GOT3 (cell line): ENCODE measurements around the gene HMCN2.

ENCODE experiments used
- DNase-seq: peaks from one replicate; lab custom pipeline; 2025; ENCODE audit warnings: mixed read lengths; lab: John Stamatoyannopoulos, UW

HMCN2 gene

DNA sequence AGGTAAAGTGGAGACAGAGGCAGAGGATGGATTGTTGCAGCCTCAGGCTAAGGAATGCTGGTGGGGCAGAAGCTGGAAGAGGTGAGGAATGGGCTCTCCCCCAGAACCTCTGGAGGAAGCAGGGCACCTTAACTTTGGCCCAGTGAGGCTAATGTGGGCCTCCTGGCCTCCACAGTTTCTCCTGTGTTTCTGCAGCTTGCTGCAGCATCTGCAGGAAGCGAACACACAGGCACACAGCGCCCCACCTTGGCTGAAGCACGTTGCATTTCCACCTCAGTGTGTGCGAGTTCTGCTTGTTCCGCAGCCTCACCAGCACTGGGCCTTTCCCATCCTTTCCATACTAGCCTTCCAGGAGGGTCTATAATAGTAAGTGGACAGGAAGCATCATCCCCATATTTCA, 152.0 kb downstream of the HMCN2 start:
- no peak for DNase-seq

DNA sequence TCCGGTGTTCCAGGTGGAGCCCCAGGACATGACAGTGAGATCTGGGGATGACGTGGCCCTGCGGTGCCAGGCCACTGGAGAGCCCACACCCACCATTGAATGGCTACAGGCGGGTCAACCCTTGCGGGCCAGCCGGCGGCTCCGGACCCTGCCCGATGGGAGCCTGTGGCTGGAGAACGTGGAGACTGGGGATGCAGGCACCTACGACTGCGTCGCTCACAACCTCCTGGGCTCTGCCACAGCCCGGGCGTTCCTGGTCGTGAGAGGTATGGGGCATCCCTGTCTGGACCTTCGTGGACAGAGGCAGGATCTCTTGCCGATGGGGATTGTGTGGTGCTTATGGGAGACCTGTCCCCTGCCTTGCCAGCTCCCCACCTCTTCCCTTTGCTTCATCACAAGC, 153.2 kb downstream of the HMCN2 start:
- no peak for DNase-seq

DNA sequence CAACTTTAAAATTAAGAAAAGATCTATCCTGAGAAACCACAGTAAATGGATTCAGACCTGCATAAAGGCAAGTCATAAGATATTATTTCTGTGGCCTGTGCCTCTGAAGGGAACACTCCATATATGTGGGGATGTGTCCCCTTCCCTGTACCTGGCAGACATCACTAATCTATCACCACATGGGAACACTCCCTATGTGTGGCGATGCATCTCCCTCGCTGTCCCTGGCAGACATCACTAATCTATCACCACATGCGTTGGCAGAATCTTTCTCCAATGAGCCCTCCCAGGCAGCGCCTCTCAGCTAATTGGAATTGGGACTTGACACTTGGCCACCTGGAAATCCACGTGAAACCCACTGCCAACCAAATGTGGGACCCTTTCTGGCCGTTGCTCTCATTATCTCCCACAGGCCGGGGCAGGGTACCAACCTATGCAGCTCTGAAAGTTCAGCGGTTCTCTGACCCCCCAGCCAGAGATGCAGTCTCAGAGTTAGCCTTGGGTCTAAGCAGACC, 154.0 kb downstream of the HMCN2 start:
- no peak for DNase-seq

DNA sequence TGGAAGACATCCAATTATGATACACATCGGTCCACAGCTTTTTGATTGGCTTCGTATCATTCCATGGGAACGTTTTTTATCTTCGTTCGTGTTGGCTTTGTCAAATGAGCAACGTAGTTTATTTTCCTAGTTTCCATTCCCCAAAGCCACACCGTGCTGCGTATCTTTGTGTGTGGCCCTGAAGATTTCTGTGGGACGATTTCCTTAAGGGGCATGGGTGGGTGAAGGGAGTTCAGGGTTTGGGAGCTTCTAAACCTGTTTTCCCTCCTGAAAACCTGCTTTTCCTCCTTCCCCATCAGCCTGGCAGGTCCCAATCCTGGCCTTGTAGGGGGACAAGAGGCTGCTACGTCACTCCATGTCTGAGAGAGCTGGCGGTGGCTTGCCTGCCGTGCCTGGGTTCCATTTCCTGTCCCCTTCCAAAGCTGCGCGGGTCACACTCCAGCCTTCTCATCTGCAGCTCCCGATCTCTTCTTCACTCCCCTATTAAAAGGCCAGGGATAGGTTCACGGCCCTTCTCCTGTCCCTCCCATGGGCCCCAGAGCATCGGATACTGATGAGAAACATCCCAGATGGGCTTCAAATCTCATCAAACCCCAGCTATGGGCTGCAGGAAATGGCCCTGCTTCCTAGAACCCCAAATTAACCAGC, 155.7 kb downstream of the HMCN2 start:
- DNase-seq: no peak

DNA sequence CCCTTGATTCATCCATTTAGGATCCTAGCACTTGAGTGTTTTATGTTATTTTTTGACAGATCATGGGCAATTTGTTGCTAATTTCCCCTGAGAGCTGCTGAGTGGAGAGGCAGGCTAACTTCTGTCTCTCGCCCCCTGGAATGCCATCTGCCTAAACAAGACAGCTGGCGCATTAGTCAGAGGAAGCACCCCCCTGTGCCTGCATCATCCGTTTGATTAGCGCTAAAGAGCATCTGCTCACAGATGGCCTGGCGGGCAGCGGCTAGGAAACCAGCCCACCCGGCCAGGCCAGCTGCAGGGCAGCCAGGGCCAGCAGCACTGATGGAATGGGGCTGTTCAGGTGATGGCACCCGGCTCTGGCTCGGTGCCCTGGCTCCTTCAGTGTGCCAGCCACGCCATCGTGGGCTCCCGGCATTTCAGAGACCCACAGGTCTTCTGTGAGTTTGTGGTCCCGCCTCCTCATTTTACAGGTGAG, 156.3 kb downstream of the HMCN2 start:
- DNase-seq: no peak

DNA sequence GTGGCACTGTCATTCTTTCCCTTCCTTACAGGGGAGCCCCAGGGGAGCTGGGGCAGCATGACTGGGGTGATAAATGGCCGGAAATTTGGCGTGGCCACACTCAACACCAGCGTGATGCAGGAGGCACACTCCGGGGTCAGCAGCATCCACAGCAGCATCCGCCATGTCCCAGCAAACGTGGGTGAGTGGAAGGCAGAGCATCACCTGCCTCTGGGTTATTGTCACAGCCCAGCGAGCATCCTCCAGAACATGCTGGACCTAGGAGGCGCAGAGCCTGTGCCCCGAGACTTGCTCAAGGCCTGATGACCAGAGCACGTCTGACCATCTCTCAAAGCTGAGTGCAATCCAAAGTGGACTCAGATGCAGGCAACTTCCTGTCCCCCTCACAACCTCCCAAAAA, 157.0 kb downstream of the HMCN2 start:
- DNase-seq: no peak

DNA sequence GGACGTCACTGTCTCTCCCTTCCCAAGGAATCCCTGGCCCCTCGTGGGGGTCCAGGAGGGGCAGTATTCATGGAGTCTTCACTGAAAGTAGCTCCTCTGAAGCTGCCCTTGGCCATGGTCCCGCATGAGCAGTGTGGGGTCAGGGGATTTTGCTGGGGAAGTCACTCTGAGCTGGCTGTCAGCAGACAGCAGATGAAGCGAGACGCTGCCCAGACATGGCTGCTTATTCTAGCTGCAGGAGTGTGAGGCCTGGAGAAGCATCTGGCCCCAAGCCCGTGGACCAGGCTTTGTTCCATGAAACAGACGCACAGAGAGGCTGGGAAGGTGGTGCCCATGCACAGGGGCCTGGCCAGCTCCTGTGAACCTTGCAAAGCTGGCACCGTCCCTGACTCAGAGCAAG, 157.7 kb downstream of the HMCN2 start:
- no peak for DNase-seq

DNA sequence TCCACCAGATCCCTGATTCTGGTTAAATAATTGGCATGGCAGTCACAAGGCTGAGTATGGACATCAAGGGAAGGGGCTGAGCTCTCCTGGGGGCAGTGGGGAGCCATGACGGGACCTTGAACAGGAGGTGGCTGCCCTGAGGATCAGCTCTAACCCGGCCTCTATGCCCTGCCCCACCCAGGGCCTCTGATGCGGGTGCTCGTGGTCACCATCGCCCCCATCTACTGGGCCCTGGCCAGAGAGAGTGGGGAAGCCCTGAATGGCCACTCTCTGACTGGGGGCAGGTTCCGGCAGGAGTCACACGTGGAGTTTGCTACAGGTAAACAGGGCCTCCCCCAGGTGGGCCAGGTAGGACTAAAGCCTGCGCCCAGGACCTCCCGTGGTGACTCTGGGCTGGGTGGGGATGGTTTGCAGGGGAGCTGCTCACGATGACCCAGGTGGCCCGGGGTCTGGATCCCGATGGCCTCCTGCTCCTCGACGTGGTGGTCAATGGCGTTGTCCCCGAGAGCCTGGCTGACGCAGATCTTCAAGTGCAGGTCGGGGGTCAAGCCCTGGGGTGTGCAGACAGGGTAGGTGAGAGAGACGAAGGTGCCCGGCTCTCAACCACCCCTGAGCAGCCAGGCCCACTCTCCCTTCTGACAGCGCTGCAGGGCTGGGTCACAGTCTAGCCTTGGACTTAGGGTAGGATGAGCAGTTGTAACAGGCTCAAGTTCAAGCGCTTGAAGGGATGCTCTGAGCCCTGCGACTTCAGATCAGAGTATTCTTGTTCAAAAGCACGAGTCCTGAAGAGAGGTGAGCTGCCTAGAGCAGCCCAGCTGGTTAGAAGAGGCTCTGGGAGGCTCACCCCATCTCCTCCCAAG, 159.3 kb downstream of the HMCN2 start:
- no peak for DNase-seq

DNA sequence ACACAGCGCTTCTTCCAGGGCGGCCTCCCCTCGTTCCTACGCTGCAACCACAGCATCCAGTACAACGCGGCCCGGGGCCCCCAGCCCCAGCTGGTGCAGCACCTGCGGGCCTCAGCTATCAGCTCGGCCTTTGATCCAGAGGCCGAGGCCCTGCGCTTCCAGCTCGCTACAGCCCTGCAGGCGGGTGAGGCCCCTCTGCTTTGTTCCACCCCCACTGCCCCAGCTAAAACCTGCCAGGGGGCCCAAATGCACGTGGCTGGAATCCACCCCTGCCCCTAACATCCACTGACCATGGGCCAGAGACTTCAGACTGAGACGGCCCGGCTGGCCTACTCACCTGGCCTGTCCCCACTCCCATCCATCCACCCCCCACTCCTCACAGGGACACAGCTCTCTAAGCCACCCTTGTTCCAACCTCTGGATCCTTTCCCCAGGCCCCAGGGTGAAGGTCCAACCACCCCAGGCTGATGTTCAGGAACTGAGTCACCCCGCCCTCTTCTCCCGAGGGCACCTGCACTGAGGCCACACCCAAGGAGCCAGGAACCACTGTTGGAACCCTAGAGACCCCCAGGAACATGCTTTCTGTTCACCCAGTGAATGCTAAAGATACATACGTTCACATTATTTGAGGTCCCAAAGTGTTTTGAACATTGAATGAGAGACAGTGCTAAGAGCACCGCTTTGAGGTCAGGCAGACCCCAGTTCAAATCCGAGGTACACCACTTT, 160.3 kb downstream of the HMCN2 start:
- no peak for DNase-seq

DNA sequence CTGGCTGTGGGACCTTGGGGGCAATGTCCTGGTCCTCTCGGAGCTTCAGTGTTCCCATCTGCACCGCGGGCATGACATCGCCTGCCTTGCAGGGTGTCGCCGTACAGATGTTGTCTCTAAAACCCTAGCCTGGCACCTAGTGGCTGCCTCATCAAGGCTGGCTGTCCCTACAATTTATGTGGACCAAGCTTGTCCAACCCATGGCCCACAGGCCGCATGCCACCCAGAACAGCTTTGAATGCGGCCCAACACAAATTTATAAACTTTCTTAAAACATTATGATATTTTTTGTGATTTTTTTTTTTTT, 160.9 kb downstream of the HMCN2 start:
- DNase-seq: no peak

DNA sequence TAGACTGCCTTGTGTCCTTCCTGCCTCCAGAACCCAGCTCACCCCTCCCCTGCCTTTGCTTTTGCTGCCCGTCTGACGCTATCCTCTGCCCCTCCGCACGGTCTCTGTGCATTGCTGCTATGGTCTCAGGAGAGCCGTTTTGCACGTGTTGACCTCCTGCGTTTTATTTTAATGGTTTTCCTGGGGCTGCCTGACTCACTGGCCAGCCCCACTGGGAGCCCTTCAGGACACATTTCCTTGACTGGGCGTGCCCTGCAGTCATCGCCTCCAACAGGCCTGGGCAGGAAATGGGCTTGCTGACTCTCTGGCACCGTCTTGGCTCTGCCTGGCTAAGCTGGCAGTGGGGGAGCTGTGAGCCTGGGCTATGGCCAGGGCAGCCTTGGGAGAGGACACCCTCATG, 161.3 kb downstream of the HMCN2 start:
- DNase-seq: no peak

DNA sequence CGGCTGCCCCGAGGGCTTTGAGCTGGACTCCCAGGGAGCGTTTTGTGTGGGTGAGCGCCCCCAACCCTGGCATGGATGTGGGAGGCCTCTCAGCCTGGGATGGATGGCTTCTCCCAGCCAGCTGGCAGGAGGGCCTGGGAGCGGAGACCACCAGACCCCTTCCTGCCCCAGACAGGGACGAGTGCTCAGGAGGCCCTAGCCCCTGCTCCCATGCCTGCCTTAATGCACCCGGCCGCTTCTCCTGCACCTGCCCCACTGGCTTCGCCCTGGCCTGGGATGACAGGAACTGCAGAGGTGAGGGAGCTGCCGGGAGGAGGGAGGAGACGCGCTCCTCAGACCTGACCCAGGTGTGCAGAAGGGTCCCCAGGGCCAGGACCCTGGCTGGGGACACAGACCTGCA, 161.8 kb downstream of the HMCN2 start:
- DNase-seq: no peak

DNA sequence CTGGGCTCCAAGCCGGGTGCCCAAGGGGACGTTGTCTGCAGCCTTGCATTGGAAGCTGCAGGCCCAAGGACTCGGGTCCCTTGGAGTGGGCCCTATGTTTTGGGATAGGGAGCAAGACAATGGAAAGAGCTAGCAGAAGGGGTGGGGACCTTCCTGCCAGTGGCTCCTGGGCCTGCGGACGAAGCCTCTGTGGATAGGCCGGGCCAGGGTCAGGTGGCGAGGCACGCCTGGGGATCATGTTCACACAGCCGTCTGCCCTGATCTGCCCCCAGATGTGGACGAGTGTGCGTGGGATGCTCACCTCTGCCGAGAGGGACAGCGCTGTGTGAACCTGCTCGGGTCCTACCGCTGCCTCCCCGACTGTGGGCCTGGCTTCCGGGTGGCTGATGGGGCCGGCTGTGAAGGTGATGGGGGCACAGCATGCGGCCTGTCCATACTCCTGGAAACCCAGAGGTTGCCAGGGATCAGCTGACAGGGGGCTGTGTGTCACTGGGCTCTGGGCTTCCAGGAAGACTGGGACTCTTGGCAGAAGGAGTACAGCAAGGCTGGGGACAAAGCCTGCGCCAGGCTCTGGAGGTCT, 162.6 kb downstream of the HMCN2 start:
- no peak for DNase-seq

DNA sequence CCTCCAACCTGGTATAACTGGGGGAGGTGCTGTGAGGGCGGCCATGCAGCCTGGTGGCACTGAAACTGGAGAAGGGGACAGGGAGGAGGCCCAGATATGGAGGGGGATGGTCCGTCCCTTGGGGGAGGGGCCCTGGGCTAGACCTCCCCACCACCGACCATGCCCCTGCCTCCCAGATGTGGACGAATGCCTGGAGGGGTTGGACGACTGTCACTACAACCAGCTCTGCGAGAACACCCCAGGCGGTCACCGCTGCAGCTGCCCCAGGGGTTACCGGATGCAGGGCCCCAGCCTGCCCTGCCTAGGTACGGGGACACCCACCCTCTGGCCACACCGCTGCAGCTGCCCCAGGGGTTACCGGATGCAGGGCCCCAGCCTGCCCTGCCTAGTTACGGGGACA, 163.8 kb downstream of the HMCN2 start:
- DNase-seq: no peak

DNA sequence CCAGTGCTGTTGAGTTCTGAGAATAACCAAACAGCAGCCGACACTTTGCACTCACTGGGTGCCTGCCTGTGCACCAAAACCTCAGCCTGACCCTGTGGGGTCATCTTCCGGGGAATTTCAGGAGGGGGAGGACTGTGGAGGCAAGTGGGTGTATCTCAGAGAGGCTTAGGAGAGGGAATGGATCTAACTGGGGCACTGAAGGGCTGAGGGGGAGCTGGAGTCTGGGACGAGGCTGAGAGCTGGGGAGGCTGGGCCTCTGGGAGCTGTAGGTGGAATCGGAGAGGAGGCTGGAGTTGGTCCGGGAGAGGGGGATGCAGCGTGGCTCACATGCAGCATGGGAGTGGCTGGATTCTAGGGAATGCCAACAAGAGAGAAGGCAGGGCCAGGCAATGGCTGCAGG, 164.3 kb downstream of the HMCN2 start:
- DNase-seq: no peak

DNA sequence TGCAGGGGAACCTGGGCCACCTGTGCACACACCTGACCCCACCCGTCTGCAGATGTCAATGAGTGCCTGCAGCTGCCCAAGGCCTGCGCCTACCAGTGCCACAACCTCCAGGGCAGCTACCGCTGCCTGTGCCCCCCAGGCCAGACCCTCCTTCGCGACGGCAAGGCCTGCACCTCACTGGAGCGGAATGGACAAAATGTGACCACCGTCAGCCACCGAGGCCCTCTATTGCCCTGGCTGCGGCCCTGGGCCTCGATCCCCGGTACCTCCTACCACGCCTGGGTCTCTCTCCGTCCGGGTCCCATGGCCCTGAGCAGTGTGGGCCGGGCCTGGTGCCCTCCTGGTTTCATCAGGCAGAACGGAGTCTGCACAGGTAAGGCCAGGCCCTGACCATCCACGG, 164.7 kb downstream of the HMCN2 start:
- DNase-seq: no peak

DNA sequence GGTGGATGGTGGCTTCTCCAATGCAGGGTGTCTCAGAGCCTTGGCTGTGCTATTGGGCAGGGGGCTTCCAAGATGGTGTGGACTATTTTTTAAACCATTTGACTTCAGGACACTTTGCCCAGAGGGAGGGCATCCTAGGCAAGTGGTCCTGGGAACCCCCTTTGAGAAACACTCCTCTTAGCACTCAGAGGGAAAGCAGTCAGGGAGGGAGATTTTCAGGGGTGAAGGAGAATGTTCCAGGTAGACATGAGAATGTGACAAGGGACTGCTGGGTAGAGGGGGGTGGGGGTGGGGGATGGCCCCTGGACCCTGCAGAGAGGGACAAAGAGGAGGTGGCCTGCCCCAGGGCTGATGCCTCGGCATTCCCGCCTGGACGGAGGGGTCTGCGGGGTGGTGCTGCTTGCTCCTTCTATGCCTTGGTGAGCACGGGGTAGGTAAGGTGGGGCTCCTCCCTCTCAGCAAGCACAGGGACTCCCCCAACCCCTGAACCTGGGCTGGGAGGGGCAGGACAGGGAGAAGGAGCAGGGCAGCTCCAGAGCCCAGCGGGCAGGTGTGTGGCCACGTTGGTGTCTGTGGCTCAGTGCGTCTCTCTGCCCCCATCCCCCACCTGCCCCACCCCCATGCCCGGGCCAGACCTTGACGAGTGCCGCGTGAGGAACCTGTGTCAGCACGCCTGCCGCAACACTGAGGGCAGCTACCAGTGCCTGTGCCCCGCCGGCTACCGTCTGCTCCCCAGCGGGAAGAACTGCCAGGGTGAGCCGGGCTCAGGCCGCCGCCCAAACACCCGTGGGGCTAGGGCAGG, 165.4 kb downstream of the HMCN2 start:
- DNase-seq: no peak

DNA sequence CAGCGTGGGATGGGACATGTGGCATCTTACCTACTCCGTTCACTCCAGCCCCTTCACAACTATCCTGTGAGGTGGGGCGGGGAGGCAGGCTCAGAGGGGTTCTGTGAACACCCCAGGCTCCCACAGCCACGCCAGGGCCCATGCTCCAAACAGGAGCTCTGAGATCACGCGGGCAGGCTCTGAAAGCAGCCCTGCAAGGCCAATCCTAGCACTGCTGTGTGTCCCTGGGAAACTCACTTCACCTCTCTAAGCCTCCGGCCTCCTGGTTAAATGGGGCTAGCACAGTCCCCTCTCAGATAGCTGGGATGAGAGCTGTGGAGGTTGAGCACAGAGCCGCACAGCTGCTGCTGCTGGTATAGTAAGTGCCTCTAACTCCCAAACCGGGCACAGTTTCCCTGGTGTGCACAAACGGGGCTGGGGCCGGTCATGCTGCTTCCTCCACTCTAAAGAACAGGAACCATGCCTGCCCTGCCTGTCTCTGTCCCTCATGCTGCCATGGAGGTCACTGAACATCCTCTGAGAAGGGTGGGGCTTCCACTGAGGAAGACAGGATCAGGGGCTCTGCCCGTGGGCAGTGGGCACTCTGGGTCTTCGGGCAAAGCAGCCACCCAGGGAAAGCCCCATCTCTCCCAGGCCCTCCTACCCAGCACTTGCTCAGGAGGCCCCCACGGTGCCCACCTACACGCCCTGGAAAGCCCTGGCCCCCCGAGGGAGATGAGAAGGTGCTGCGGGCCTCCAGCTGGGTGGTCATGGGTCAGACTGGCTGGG, 166.2 kb downstream of the HMCN2 start:
- no peak for DNase-seq

DNA sequence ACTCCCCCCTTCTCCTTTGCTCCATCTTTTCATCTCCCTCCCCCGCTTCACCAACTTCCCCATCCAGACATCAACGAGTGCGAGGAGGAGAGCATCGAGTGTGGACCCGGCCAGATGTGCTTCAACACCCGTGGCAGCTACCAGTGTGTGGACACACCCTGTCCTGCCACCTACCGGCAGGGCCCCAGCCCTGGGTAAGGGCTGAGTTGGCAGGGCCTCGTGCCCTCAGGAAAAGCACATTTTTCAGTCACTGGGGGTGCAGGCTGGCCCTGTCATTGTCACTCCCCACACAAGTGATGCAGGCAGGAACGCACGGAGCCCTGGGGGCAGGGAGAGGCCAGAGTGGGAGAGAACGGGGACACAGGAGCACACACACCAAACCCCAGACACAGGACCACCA, 166.8 kb downstream of the HMCN2 start:
- DNase-seq: no peak

DNA sequence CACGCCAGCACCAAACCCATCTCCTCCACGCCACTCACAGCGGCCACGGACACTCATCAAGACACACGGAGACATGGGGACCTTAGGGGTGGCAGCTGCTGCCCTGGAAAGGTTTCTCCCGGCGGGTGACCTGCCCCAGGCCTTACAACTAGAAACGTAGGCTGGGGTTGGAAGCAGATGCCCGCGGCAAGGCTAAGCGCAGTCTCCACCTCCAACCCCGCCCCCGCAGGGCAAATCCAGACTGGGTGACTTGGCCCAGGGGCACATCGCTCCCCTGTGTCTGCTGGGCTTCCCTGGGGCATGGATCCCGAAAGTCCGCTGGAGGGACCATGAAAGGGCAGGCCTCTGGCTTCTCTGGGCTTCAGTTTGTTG, 167.2 kb downstream of the HMCN2 start:
- no peak for DNase-seq
